ENCODE results near the gene CERS6.
"Not testable (repeated sequence)": the region's sequence is repeated elsewhere in the genome, so short reads cannot be mapped to it uniquely, and the experiment has no call there.

The CERS6 gene

DNA sequence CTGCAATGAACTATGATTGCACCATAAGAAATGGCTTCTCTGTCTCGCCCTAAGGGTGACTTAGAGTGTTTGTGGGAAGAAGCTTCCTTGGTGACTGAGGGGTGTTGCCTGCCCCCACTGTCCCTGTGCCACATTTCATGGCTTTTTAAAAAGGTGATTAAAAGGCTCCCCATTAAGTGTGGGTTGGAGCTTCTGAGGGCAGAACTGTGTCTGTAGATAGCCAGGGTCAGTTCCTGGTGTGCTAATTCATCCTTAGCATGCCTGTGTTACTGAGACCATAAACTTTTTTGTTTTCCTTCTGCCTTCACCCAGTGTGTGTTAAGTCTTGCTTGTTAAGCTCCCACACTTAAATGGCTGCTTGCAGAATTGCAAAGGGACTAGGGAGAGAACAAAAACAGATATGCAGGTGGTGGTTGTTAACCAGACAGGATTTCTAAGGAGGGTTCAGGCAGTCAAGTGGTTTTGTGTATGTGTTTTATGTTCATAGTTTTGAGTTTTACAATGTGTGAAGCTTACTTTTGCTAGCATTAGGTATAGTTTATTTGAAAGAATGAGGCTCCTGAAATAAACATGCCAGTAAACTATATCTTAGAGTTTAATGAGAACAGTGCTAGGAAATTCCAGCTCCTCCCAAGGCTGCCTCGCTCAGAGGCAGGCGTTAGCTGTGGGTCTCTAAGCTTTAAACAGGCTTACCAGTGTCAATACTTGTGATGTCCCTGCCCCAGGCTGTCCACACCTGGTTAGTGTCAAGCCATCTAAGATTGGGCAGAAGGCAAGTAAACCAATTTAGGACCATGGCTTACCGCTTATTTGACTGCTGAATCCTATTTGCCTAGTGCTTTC lies 14.5 kb downstream of the CERS6 start:
- Mint-ChIP-seq H3K4me1 (peaks cover 31% of the 10 kb centered on the region), H3K27ac (no peak overlapping the region), H3K4me3 (no peak overlapping the region), H3K9me3 (no peaks in the 10 kb centered on the region), H3K36me3 (no peaks in the 10 kb centered on the region)
- DNase-seq (ENCODE audit: low spot score in 2 of 2) (no peak), ATAC-seq (peak; percentile 34)

DNA sequence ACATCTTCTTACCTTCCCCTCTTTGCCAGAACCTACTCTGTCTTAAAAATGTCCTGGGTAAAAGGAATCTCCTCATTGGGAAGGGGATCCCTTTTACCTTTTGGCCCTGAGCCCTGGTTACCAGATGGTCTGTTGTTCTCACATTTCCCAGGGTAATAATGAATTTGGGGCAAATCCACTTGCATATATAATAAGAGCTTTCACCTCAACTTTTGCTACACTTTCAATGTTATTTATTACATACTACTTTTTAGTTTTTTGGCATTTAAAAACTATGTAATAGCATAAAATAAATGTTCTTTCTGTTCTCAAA lies 15.0 kb downstream of the CERS6 start:
- H3K9me3 Mint-ChIP-seq, result no peaks in the 10 kb centered on the region
- H3K27ac Mint-ChIP-seq, result no peak overlapping the region
- no peak for DNase-seq (ENCODE audit: low spot score in 2 of 2)
- ATAC-seq, result no peak
- H3K36me3 Mint-ChIP-seq, result no peaks in the 10 kb centered on the region
- H3K4me3 Mint-ChIP-seq, result no peak overlapping the region
- peaks cover 27% of the 10 kb centered on the region for H3K4me1 Mint-ChIP-seq

GRCh38 chr2:168475636-168476035 lies 19.6 kb downstream of the CERS6 start:
- Mint-ChIP-seq H3K4me3 (no peak overlapping the region), H3K4me1 (no peaks in the 10 kb centered on the region), H3K9me3 (no peaks in the 10 kb centered on the region), H3K27ac (no peak overlapping the region), H3K36me3 (no peaks in the 10 kb centered on the region)
- ATAC-seq (no peak), DNase-seq (ENCODE audit: low spot score in 2 of 2) (no peak)

DNA sequence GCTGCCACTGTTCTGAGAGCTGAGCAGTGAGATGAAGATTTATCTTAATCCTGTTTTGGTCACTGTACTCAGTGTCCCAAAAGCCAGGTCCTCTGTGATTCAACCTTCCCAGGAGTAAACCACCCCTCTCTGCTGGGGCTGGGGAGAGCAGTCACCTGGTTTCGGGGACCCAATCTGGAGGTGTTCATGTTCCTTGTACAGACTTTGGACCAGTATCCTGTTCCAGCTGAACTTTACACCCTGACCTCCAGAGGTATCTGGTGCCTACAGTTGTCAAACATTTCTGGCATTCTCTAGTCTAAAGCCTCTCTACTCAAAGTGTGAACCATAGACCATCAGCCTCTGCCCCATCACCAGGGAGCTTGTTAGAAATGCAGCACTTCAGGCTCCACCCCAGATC lies 22.1 kb downstream of the CERS6 start:
- H3K4me3 Mint-ChIP-seq, result no peak overlapping the region
- no peak for DNase-seq (ENCODE audit: low spot score in 2 of 2)
- H3K36me3 Mint-ChIP-seq, result no peaks in the 10 kb centered on the region
- no peaks in the 10 kb centered on the region for H3K4me1 Mint-ChIP-seq
- no peaks in the 10 kb centered on the region for H3K9me3 Mint-ChIP-seq
- no peak for ATAC-seq
- no peak overlapping the region for H3K27ac Mint-ChIP-seq

- H3K9me3 Mint-ChIP-seq, result no peaks in the 10 kb centered on the region
- no peaks in the 10 kb centered on the region for H3K4me1 Mint-ChIP-seq
- H3K27ac Mint-ChIP-seq, result no peak overlapping the region
Measured at GRCh38 chr2:168480356-168480755, 24.3 kb downstream of the CERS6 start.

GRCh38 chr2:168480825-168481585 lies 24.9 kb downstream of the CERS6 start:
- Mint-ChIP-seq H3K27ac (no peak overlapping the region), H3K9me3 (no peaks in the 10 kb centered on the region), H3K36me3 (no peaks in the 10 kb centered on the region), H3K4me3 (no peak overlapping the region), H3K4me1 (no peaks in the 10 kb centered on the region)
- DNase-seq (ENCODE audit: low spot score in 2 of 2) (no peak), ATAC-seq (no peak)

More at GRCh38 chr2:168480356-168480755, 24.3 kb downstream of the CERS6 start:
- Mint-ChIP-seq H3K4me3 (no peak overlapping the region), H3K36me3 (no peaks in the 10 kb centered on the region)
- ATAC-seq (no peak), DNase-seq (ENCODE audit: low spot score in 2 of 2) (no peak)

DNA sequence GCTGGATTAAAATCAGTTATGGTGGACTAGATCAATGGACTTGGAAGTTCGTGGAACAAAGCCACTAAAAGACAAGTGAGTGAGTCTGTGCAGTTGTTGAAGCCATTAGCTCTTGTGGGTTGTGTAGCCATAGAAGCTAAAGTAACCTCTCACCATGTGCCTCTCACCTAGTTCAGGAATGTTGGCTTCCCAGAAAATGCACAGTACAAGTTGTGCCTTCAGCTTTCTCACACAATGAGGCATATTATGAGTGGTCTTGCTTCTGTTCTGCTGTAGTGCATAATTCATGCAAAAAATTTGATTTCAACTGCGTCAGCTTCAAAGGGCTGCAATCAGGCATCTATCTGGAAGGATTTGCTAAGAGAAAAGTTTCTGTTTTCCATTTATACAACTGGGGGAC lies 26.2 kb downstream of the CERS6 start:
- Mint-ChIP-seq H3K27ac (no peak overlapping the region), H3K9me3 (no peaks in the 10 kb centered on the region), H3K36me3 (no peaks in the 10 kb centered on the region), H3K4me1 (no peaks in the 10 kb centered on the region), H3K4me3 (no peak overlapping the region)
- ATAC-seq, result no peak
- no peak for DNase-seq (ENCODE audit: low spot score in 2 of 2)

DNA sequence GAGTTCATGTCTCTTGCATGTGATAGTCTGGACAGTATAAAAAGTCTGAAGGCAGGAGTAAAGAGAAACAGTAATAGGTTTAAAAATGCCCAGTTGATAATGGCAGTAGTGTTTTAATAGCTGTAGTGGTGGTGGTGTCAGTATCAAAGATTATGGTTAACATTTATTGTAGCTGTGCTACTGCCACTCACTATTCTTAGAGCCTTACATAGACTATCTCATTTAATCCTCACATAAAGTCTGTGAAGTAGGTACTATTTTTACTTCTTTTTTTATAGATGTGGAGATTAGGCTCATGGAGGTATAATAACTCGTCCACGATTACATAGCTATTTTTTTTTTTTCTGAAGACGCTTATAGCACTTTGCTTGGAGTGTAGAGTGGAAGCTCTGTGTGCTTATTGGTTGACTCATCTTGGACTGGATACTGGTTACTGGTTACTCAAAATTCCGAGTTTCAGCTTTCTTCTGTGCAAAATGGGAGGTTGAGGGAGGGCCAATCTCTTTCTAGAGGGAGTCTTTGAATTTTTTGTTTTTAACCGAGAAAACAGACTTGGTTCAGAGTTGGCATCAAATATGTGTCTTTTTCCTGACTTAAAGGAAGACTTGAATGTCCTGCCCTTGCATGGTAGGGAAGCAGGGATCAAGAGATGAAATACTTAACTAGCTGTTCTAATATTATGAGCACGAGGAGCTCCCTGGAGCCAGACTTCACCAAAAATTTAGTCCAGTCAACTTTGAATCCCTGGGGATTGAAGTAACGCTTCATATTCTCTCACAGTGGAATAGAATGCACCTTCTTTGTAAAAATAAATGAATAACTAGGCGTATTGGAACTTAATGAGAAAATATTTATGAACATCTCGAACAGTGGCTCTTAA lies 27.1 kb downstream of the CERS6 start:
- Mint-ChIP-seq H3K36me3 (no peaks in the 10 kb centered on the region), H3K4me1 (no peaks in the 10 kb centered on the region), H3K9me3 (no peaks in the 10 kb centered on the region), H3K4me3 (no peak overlapping the region), H3K27ac (no peak overlapping the region)
- ATAC-seq, result no peak
- no peak for DNase-seq (ENCODE audit: low spot score in 2 of 2)

DNA sequence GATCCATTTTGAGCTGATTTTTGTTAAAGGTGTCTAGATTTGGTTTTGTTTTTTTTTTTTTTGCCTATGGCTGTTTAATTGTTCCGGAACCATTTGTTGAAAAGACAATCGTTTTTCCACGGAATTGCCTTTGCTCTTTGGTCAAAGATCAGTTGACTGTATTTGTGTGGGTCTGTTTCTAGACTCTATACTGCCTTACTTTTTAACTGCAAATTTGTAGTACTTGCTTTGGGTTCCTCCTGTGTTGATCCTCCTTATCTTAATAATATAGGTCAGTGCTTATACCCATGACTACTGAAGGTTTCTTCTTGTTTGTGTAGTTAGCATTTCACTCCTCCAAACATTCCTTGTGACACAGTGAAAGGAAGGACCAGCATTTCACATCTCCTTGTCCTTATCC lies 30.4 kb downstream of the CERS6 start:
- ATAC-seq, result no peak
- Mint-ChIP-seq H3K4me1 (peaks cover 17% of the 10 kb centered on the region), H3K4me3 (no peak overlapping the region), H3K9me3 (no peaks in the 10 kb centered on the region), H3K36me3 (no peaks in the 10 kb centered on the region), H3K27ac (no peak overlapping the region)
- no peak for DNase-seq (ENCODE audit: low spot score in 2 of 2)

DNA sequence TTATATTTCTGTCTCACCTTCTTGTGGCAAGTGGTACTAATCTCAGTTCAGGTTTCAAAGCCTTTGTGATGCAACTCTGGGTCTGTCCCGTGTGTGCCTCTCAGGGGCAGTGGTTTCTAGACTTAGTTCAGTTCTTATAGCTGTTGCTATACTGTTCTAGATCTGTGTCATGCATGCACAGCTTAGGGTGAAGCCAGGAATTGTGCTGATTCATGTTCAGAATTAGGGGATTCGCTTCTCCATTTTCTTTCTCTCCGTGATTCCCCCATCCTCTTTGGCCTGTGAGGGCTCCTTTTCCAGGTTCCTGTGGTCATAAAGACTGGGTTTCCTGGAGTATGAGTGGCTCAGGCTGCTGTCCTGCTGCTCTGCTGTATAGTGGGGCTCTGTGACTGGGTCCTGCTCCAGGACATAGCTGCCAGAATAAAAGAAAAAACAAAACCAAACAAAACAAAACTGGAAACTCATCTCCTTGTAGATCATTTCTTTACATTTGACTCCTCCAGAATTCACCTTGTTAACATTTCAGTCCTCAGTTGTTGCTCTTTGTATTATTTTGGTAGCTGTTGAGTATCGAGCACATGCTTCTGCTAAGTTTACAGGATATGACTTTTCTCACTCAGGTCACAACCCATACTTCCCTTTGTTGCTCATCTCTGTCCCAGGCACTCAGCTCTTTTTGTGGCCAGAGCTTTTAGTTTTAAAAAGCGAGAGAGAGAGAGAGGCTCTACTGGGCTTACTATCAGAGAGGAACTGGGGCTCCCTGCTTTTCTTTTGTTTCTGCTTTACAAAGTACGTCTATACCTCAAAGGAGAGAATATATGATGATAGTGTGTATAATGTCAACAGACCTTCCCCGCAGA lies 34.2 kb downstream of the CERS6 start:
- DNase-seq (ENCODE audit: low spot score in 2 of 2) (peak; percentile 9 to 76), ATAC-seq (peak; percentile 97)
- H3K36me3 Mint-ChIP-seq, result no peaks in the 10 kb centered on the region
- peaks cover 28% of the 10 kb centered on the region for H3K4me1 Mint-ChIP-seq
- H3K9me3 Mint-ChIP-seq, result no peaks in the 10 kb centered on the region
- H3K27ac Mint-ChIP-seq, result peak overlapping the region; percentile 93
- peak overlapping the region; percentile 63 for H3K4me3 Mint-ChIP-seq

GRCh38 chr2:168490946-168491605 lies 35.0 kb downstream of the CERS6 start:
- H3K4me3 Mint-ChIP-seq, result peak overlapping the region; percentile 63
- no peaks in the 10 kb centered on the region for H3K36me3 Mint-ChIP-seq
- H3K27ac Mint-ChIP-seq, result peak overlapping the region; percentile 93
- peak in 1 of 2 donors; percentile 57 for DNase-seq (ENCODE audit: low spot score in 2 of 2)
- peak; percentile 51 for ATAC-seq
- H3K4me1 Mint-ChIP-seq, result peaks cover 37% of the 10 kb centered on the region
- H3K9me3 Mint-ChIP-seq, result no peaks in the 10 kb centered on the region

GRCh38 chr2:168491728-168492127 lies 35.7 kb downstream of the CERS6 start:
- H3K4me3 Mint-ChIP-seq, result peak overlapping the region; percentile 63
- DNase-seq (ENCODE audit: low spot score in 2 of 2); H3K9me3 Mint-ChIP-seq; H3K36me3 Mint-ChIP-seq; ATAC-seq: not testable (repeated sequence)
- peak overlapping the region; percentile 23 for H3K27ac Mint-ChIP-seq
- peaks cover 37% of the 10 kb centered on the region for H3K4me1 Mint-ChIP-seq

DNA sequence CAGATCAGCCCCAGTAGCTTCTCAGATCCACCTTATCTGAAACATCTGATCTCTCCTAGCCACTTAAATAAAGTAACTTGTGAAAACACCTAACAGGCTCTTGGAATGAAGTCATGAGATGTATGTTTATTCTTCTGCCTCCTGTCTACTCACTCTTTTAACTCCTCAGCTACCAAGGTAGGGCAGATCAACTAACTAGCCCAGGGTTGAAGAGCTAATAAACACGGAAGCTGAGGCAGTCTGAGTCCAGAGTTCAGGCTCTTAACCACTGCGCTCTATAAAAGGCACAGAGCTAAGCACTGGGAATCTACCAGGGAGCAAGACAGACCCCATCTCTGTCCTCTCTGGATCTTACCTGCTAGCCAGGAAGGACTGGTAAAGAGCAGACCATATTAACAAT lies 37.1 kb downstream of the CERS6 start:
- H3K4me1 Mint-ChIP-seq, result peaks cover 45% of the 10 kb centered on the region
- ATAC-seq; H3K27ac Mint-ChIP-seq; DNase-seq (ENCODE audit: low spot score in 2 of 2); H3K9me3 Mint-ChIP-seq; H3K4me3 Mint-ChIP-seq; H3K36me3 Mint-ChIP-seq: not testable (repeated sequence)

GRCh38 chr2:168494190-168494711 lies 38.2 kb downstream of the CERS6 start:
- Mint-ChIP-seq H3K9me3 (no peaks in the 10 kb centered on the region), H3K4me3 (no peak overlapping the region), H3K36me3 (peaks cover 6% of the 10 kb centered on the region), H3K4me1 (peaks cover 45% of the 10 kb centered on the region), H3K27ac (no peak overlapping the region)
- no peak for ATAC-seq
- no peak for DNase-seq (ENCODE audit: low spot score in 2 of 2)

All from stimulated activated effector memory CD8-positive, alpha-beta T cell treated with anti-CD3 and anti-CD28 coated beads, Interleukin-12 subunit alpha, Interleukin-12 subunit beta, amount 100 ng/mL, for 72 hours (primary cell).